ENCODE results near the gene PNPLA6. TPM values are rescaled to one million over a fixed set of nuclear protein-coding genes. Genes with fewer than 3 reads are reported as not detected.

PNPLA6 gene
- total RNA-seq, 1 experiment from 2014 or later = 67.6 TPM

DNA sequence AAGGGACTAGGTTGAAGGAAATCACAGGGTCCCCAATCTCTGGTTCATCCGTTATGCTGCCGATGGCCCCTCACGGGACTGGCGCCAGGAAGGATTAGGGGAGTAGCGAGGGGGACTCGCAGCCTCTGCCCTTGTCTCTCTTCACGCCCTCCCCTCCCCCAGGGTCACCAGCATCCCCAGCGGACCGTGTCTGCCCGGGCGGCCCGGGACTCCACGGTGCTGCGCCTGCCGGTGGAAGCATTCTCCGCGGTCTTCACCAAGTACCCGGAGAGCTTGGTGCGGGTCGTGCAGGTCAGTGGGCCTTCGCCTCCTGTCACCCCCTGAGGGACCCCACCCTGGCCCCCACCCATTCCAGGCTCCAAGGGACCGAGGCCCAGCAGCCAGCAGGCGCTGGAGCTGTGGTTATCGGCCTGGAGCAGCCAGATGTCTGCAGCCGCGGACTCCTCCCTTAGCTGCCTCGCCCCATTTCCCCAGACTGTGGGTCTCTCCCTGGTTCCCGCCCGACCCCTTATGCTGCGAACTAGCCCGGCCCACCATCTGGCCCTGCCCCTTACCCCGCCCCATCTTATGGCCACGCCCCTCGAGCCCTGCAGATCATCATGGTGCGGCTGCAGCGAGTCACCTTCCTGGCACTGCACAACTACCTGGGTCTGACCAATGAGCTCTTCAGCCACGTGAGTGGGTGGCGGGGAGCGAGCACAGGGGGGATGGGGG, 5.4 kb downstream of the PNPLA6 start:
- H3K27ac Mint-ChIP-seq (ENCODE audit: unreplicated experiment) = no peak overlapping the region
- TF ChIP-seq, protein P1, sequence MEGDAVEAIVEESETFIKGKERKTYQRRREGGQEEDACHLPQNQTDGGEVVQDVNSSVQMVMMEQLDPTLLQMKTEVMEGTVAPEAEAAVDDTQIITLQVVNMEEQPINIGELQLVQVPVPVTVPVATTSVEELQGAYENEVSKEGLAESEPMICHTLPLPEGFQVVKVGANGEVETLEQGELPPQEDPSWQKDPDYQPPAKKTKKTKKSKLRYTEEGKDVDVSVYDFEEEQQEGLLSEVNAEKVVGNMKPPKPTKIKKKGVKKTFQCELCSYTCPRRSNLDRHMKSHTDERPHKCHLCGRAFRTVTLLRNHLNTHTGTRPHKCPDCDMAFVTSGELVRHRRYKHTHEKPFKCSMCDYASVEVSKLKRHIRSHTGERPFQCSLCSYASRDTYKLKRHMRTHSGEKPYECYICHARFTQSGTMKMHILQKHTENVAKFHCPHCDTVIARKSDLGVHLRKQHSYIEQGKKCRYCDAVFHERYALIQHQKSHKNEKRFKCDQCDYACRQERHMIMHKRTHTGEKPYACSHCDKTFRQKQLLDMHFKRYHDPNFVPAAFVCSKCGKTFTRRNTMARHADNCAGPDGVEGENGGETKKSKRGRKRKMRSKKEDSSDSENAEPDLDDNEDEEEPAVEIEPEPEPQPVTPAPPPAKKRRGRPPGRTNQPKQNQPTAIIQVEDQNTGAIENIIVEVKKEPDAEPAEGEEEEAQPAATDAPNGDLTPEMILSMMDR (IDR thresholded peaks at IDR 0.05; ENCODE audit: insufficient read depth in 1 of 2, low read depth in 1 of 2, low read length in 1 of 2, severe bottlenecking in 1 of 2, unreplicated experiment in 1 of 2) = no peak
- no peaks in the 10 kb centered on the region for H3K9me3 Mint-ChIP-seq (ENCODE audit: unreplicated experiment)
- POLR2A ChIA-PET = no interaction called here
- H3K4me3 Mint-ChIP-seq (ENCODE audit: unreplicated experiment) = no peak overlapping the region
- H3K36me3 Mint-ChIP-seq (ENCODE audit: insufficient read depth, unreplicated experiment) = peaks cover 4% of the 10 kb centered on the region
- intact Hi-C loops (cut with micrococcal nuclease; ENCODE audit: unreplicated experiment) = no loop called here
- Histone ChIP-seq H3K27me3 (replicated peaks; ENCODE audit: control insufficient read depth, insufficient read depth, low read length) (no peaks in the 10 kb centered on the region), H3K4me1 (no peaks in the 10 kb centered on the region), H3K36me3 (ENCODE audit: control insufficient read depth, insufficient read depth, low read length) (no peaks in the 10 kb centered on the region; the same call in 1 of the 2 replicates), H3K4me3 (ENCODE audit: low read depth, low read length) (no peak overlapping the region), H3K9me3 (no peaks in the 10 kb centered on the region)
- H3K4me1 Mint-ChIP-seq (ENCODE audit: low read depth, unreplicated experiment) = no peaks in the 10 kb centered on the region
- H3K27me3 Mint-ChIP-seq (ENCODE audit: insufficient read depth, unreplicated experiment) = no peaks in the 10 kb centered on the region
- CTCF ChIA-PET = interaction anchor here (0.6 kb wide), 1 partner anchor 46 kb away, joined by 5 read pairs; no protein-coding TSS in a partner anchor
- DNase-seq = no peak
- no TSS peak for BruUV-seq (replicated peaks)

DNA sequence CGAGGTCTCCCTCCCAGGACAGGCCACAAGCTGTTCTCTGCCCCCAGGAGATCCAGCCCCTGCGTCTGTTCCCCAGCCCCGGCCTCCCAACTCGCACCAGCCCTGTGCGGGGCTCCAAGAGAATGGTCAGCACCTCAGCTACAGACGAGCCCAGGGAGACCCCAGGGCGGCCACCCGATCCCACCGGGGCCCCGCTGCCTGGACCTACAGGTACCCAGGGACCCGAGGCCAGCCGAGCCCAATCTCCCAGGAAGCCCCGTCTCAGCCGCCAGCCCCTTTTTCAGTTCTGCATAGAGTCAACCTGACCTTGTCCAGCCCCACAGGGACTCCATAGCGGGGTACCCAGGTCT, 5.9 kb downstream of the PNPLA6 start:
- no peaks in the 10 kb centered on the region for H3K4me1 ChIP-seq
- TF ChIP-seq, protein P1 (IDR thresholded peaks at IDR 0.05; ENCODE audit: insufficient read depth in 1 of 2, low read depth in 1 of 2, low read length in 1 of 2, severe bottlenecking in 1 of 2, unreplicated experiment in 1 of 2) = no peak
- Mint-ChIP-seq H3K4me3 (ENCODE audit: unreplicated experiment) (no peak overlapping the region), H3K9me3 (ENCODE audit: unreplicated experiment) (no peaks in the 10 kb centered on the region), H3K27ac (ENCODE audit: unreplicated experiment) (no peak overlapping the region), H3K27me3 (ENCODE audit: insufficient read depth, unreplicated experiment) (no peaks in the 10 kb centered on the region), H3K36me3 (ENCODE audit: insufficient read depth, unreplicated experiment) (peaks cover 4% of the 10 kb centered on the region), H3K4me1 (ENCODE audit: low read depth, unreplicated experiment) (no peaks in the 10 kb centered on the region)
- ChIA-PET CTCF (no interaction called here), POLR2A (no interaction called here)
- intact Hi-C loops (cut with micrococcal nuclease; ENCODE audit: unreplicated experiment) = no loop called here
- BruUV-seq (replicated peaks) = no TSS peak
- H3K36me3 ChIP-seq (ENCODE audit: control insufficient read depth, insufficient read depth, low read length) = no peaks in the 10 kb centered on the region; the same call in 1 of the 2 replicates
- no peaks in the 10 kb centered on the region for H3K27me3 ChIP-seq (replicated peaks; ENCODE audit: control insufficient read depth, insufficient read depth, low read length)
- no peak for DNase-seq
- no peak overlapping the region for H3K4me3 ChIP-seq (ENCODE audit: low read depth, low read length)
- H3K9me3 ChIP-seq = no peaks in the 10 kb centered on the region

DNA sequence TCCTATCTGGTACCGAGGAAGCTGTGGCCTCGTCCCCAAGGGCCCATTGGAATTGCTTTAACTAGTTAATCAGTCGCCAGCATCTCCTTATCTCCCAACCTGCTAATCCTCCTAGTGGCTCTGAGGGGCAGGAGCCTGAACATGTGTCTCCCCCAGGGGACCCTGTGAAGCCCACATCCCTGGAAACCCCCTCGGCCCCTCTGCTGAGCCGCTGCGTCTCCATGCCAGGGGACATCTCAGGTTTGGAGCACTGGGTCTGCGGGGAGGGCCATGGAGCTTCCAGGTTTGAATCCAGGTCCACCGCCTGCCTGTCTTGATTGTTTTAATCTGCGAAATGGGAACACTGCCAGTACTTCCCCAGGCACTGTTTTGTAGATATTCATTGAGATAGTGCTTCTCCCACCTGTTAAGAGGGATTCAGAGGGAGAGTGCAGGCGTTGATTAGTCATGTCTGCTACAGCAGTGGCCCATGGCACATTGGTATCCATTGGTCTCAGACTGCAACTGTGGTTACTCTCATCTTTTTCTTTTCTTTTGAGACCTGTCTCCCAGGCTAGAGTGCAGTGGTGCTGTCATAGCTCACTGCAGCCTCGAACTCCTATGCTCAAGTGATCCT, 6.4 kb downstream of the PNPLA6 start:
- CTCF ChIA-PET = no interaction called here
- Mint-ChIP-seq H3K36me3 (ENCODE audit: insufficient read depth, unreplicated experiment) (peaks cover 4% of the 10 kb centered on the region), H3K4me1 (ENCODE audit: low read depth, unreplicated experiment) (no peaks in the 10 kb centered on the region), H3K27me3 (ENCODE audit: insufficient read depth, unreplicated experiment) (no peaks in the 10 kb centered on the region), H3K4me3 (ENCODE audit: unreplicated experiment) (no peak overlapping the region), H3K9me3 (ENCODE audit: unreplicated experiment) (no peaks in the 10 kb centered on the region), H3K27ac (ENCODE audit: unreplicated experiment) (no peak overlapping the region)
- Histone ChIP-seq H3K36me3 (ENCODE audit: control insufficient read depth, insufficient read depth, low read length) (no peaks in the 10 kb centered on the region; the same call in 1 of the 2 replicates), H3K4me1 (no peaks in the 10 kb centered on the region), H3K9me3 (no peaks in the 10 kb centered on the region), H3K4me3 (ENCODE audit: low read depth, low read length) (no peak overlapping the region), H3K27me3 (replicated peaks; ENCODE audit: control insufficient read depth, insufficient read depth, low read length) (no peaks in the 10 kb centered on the region)
- intact Hi-C loops (cut with micrococcal nuclease; ENCODE audit: unreplicated experiment) = no loop called here
- BruUV-seq (replicated peaks) = no TSS peak
- TF ChIP-seq, protein P1 (IDR thresholded peaks at IDR 0.05; ENCODE audit: insufficient read depth in 1 of 2, low read depth in 1 of 2, low read length in 1 of 2, severe bottlenecking in 1 of 2, unreplicated experiment in 1 of 2) = no peak
- no peak for DNase-seq
- POLR2A ChIA-PET = no interaction called here
